NCI-H1048 (cell line): ENCODE data around the gene SSBP2.
A peak's percentile ranks its signal among the peaks of the same experiment; 100 is the strongest.
"Not testable (repeated sequence)": the region's sequence is repeated elsewhere in the genome, so short reads cannot be mapped to it uniquely, and the experiment has no call there.

ENCODE experiments used
- DNase-seq: peaks from one replicate; lab custom pipeline; 2025; lab: John Stamatoyannopoulos, UW

Gene SSBP2

DNA sequence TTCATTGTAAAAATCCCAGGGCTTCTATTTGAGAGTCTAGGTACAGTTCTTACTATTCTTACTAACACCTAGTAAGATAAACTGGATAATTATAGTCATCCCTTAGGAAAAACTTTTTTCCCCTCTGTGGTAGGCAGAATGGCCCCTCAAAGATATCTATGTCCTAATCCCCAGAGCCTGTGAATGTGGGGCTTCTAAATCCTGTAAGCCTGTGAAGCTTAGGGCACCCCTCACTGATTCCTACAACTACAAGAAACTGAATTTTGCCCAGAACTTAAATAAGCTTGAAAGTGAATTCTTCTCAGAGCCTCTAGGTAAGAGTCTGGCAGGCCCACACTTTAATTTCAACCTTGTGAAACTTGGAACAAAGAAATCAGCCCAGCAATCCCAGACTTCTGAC is 226.9 kb downstream of the SSBP2 start:
- DNase-seq, result no peak

DNA sequence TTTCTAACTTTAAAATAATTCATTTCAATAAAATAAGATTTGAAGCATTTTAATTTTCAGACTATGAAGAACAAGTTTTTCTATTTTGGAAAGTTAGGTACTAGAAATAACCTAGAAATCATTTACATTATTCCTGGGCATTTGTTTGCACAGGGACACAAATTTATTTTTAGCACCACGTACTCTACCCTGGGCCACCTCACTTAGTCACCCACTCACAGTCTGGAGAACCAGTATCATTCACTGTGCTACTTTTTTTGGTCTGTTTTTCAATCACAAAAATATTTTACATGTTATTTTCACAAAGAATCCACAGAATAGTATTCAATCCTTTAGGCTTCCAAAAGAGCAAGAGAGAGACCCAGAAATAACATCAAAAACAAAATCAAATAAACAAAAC is 228.3 kb downstream of the SSBP2 start:
- DNase-seq, result no peak

DNA sequence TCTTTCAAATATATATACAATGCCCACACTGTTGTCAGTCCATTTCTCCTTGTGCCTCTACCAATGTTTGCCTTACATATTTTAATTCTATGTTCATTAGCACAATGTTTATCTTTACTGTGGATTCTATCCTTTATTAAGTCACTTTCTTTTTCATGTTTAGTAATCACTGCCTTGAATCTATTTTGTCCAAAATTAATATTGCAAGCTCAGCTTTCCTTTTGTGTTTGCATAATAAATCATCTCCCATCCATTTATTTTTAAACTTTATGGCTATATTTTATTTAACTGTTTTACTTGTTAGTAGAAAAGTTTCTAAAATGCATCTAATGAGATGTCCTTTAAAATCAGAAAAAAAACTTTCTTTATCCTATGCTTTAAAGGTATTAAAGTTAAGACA is 230.1 kb downstream of the SSBP2 start:
- DNase-seq, result no peak

DNA sequence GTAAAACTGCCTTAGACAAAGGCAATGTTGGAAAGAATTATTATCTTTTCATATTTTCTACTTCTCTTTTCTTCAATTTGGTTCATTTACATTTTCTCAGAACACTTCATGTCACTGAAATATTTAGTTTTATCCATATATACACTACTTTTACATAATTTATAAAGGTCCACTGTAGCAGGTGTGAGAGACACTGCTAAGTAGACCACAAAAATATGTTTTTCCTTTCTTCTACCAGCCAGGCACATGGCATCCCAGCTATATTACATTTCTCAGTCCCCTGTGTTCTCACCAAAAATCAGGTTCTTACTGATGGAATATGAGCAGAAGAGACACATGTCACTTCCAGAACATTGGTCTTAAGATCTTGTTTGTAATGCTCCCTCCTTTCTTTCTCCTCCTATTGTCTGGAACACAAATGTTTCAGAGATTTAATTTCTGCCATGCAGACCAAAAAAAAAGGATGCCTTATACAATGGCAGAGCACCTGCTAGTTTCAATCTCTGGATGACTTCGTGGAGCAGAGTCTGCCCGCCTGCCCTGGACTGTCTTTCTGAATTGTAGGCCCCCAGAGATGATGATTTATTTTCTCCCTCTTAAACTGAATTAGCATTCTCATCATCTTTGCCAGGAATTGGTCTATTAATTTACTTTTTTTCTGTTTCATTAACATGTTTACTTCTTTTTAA is 231.5 kb downstream of the SSBP2 start:
- DNase-seq, result no peak

DNA sequence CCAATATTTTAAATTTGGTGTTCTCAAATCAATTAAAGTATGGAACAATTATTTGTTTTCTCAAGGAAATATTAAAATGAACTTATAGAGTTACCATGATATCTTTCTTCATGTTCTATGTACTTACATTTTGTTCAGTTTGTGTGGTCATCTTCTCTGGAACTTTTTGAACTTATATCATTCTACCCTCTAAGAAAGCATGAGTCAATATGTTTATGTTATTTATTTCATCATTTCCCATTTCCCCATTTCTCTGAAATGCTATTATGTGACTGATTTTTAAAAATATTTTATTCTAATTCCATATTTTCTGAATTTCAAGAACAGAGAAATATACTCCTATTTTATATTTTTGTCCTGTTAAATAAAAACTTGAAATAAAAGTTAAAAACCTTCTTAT is 233.4 kb downstream of the SSBP2 start:
- no peak for DNase-seq

DNA sequence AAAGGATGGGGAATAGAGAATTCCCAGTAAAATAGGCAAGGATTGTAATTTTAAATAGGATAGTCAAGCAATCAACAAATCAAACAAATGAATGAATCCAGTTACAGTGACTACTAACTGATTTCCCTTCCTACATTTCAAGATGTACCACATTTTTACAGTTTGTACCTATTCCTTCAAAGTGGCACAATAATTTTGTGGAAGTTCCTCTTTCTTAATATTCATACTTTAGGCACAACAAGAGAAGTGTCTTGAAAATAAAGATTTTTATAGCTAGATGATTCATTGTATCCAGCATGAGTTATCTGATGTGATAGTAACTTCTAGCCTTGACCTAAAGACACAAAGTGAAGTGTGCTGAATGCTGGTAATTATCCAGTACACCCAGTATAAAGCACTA is 234.8 kb downstream of the SSBP2 start:
- DNase-seq, result no peak

DNA sequence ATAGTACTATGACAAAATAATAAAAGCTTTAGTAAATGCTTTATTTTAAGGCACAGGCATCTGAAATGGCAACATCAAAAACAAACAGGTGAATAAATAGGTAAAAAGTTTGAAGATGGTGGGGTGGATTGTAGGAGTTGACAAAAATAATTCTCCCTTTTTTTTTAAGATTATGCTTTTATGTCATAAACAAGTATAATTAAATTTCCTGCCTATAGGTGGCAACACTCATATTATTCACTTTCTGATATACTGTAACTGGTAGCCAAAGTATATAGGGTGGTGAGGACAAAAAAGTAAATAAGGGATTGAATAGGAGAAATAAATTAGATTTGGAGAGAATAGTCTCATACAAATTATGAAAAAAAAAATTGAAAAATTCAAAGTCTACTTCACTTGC is 236.9 kb downstream of the SSBP2 start:
- no peak for DNase-seq

DNA sequence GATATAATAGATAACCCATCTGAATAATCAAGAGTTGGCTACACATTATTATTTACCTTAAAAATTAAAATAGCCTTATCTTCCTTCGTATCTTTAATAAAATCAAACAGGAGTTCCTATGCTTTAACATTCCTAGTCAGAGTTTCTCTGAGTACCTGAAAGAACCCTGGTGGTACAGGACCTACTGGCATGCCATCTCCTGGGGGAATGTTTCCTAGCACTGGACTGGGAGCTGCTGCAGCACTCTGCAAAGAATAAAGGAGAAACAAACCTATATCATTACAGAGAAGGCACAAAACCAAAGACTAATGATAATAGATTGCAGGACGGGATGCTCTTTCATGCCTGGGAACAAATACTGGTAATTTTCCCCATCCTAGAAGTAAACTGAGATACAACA is 237.4 kb downstream of the SSBP2 start:
- no peak for DNase-seq

DNA sequence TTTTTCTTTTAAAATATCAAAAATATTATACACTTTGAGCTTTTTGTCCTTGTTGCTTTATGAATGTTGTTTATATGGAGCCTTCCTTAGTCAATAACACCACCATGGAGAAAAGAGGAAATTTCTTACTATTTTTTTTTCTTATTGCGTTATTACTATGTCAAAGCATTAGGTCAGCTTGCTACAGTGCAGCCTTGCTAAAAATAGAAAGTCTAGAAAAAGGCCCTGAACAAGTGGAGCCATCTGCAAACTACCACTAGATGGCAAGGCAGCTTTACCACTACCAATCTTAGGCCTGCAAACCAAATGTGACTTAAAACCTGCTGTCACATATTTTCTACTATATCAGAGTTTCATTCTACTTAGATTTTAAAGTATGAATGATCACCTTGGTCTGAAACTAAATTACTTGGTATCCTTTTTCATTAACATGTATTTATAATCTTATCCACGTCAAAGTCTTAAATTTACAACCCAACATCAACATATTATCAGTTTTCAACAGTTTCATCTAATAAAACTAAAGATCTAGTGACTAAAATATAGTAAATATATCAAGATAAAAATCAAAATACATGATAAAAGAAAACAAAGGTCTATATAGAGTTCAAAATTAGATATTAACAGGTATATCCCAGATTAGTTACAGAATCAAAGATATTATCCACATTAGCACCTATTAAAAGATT is 243.9 kb downstream of the SSBP2 start:
- DNase-seq, result peak; percentile 36

DNA sequence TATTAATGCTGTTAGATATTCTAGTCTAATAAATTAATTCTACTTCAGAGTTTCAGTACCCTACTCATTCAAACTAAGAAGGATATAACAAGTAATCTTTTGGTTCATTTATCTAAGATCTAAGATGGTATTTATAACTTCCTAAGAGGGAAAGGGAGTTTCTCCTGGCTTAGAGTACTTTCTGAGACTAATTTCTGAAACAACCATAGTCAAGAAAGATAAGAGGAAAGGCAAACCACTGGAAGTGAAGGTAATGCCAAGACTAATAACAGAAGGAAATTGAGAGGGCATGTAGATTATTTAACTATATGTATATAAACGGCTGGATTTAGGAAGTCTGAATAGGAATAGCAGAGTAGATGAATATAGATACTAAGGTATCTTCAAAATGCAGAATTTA is 244.5 kb downstream of the SSBP2 start:
- no peak for DNase-seq

DNA sequence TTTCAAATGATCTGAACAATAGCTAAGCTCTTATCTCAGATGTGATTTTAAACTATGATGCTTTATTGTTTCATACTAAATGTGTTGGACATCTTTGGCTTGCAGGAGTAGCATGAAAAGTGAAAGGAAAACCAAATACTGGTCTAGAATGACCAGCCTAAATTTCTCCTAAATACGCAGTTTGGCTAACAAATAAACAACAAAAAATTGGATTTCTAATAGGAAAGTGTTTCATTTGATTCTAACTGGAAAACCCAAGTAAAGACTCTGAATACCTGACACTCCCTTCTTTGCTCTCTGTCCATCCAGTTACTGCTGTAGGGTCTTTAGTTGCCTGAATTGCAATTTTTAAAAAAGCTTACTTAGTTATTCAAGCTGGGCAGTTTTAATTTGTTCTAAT is 245.2 kb downstream of the SSBP2 start:
- no peak for DNase-seq

DNA sequence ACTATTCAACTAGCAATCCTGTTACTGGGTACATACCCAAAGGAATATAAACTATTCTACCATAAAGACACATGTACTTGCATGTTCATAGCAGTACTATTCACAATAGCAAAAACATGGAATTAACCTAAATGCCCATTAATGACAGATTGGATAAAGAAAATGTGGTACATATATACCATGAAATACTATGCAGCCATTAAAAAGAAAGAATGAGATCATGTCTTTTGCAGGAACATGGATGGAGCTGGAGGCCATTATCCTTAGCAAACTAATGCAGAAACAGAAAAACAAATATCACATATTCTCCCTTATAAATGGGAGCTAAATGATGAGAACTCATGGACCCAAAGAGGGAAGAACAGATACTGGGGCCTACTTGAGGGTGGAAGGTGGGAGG is 247.3 kb downstream of the SSBP2 start:
- DNase-seq, result not testable (repeated sequence)

DNA sequence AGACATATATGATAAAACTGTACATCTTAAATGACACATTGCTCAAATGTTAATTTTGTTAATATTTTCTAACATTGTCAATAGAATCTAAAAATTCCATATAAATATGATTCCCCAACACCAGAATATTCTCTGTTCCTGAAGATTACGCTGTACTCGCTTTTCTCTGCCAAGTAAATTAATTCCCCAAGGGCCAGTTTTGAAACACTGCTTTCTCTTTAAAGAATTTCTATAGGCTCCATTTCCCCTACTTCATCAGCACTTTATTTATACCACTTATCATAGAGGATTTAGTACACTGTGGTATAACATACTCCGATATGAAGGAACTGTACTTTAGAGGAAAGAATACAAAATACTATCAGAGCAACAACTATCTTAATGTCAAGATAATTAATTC is 255.6 kb downstream of the SSBP2 start:
- DNase-seq, result no peak

DNA sequence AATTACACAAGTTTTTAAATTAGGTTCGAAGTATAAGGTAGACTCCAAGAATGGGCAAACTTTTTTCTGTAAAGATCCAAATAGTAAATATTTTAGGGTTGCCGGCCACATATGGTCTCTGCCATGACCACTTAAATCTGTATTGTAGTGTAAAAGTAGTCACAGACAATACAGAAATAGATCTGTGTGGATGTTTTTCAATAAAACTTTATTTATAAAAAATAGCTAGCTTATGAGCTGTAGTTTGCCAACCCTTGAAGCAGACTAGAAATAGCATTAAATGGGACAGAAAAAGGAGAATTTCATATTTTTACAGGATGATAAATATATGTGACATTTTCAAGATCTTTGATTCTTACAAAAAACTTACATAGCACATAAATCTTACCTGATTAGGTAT is 262.0 kb downstream of the SSBP2 start:
- DNase-seq, result no peak

DNA sequence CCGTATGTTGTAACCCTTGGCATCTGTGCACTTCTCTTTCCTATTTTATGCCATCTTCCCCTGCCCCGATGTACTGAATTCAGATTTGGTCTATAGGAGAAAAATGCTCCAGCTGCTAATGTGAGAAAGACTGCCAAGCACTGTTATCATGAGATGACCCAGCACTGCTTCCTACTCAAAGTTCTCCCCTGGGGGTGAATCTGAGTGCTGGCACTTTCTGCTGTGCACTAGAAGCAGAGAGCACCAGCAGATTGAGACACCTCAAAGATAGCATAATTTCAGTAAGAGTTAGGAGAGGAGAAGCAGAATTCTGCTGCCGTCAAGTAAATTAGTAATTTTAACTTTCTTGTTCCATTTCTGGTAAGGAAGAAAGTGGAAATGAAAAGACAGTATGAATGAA is 264.2 kb downstream of the SSBP2 start:
- DNase-seq, result no peak

DNA sequence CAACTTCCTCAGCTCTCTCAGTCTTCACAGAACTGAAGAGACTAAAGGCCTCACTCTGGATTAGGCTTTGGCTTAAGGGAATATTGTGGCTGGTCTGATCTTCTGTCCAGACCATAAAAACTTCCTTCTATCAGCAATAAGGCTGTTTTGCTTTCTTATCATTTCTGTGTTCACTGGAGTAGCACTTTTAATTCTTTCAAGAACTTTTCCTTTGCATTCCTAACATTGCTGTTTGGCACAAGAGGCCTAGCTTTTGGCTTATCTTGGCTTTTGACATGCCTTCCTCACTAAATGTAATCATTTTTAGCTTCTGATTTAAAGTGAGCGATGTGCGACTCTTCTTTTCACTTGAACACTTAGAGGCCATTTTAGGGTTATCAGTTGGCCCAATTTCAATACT is 268.3 kb downstream of the SSBP2 start:
- DNase-seq, result no peak

DNA sequence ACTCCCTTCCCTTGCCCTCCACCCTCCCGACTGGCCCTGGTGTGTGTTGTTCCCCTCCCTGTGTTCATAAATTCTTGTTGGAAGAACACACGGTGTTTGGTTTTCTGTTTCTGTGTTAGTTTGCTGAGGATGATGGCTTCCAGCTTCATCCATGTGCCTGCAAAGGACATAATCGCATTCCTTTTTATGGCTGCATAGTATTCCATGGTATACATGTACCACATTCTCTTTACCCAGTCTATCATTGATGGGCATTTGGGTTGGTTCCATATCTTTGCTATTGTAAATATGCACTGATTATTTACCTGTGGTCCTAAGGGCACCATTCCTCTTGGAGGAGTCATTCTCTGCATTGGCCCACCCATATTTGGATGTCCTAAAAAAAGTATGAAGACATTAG is 277.5 kb downstream of the SSBP2 start:
- DNase-seq, result not testable (repeated sequence)

DNA sequence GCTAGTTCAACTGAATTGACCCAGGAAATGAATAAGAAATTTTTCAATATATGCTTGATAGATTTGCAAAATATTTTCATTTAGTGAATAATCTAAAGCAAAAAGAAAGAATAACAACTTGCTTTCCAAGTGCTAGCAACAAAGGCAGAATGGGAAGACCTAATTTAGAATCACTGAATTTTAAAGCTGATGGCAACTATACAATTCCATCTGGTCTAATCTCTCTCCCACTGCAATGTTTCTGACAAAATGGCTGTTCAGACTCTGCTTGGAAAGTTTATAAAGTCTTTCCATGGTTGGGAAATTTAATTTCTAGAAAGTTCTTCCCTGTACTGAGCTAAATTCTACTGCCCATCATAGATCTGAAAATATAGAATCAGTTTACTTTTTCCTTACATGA is 281.2 kb downstream of the SSBP2 start:
- no peak for DNase-seq

DNA sequence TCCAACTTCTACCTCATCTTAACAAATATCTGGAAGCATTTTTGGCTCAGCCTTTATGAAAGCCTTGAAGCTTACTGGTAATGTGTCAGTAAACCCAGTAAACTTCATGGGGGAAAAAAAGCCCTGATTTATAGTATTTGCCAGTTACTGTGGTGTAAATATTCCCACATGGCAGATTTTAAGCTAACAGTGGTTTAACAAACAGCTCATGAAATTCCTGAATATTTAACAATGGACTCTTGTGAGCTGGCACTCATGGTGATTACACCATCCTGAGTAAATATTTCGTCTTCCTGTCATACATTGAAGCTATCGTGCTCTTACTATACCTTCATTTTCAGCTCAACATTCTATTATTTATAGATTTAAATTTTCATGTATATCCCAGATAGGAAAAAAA is 300.0 kb downstream of the SSBP2 start:
- no peak for DNase-seq

DNA sequence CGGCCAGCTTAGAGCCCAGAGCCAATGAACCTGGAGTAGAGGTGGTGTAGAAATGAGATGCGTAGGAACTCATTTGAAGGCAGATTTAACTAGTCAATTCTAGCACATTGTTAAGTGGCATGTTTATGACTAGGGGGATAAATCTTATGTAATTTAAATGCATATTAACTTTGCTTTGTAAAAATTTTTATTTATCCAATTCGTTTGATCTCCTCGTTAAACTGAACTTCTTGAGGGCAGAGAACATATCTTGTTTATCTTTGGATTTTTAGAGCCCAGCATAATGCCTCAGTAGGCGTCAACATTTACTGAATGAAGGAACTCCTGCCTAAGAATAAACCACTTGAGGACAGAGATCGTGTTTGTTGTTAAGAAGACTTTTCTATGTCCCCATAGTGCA is 315.9 kb downstream of the SSBP2 start:
- DNase-seq, result no peak

DNA sequence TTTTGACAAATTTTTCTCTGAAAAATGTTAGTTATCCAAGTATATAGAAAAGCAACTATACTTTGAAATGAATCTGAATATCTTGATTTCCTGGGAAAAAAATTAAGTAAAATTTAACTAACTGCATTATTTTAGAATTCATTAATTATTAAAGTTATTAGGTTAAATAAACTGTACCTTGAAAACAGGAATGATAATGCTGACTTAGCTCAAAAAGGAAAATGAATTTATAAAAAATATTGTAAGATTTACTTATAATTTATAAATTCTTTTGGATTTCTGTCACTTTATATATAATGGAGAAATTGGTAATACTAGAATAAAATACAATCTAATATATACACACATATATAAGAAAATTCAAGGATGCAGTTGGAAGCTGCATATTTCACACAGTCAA is 320.9 kb downstream of the SSBP2 start:
- no peak for DNase-seq

DNA sequence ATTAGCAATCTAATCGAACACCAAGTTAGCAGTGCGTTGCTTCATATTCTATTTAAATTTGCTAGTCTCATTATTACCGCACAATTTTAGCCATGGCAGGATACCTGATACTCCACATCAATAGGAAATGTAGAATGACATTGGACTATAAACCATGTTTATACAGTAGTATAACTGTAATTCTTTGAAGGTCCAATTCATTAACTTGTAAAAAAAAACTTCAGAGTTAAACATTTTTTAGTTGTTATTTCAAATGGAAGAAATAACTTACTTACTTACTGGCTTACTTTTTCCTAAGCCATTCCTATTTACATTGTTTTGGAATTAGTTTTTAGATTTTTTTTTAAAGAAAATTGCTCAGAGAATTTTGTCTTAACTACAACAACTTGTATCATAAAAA is 321.5 kb downstream of the SSBP2 start:
- DNase-seq, result no peak

DNA sequence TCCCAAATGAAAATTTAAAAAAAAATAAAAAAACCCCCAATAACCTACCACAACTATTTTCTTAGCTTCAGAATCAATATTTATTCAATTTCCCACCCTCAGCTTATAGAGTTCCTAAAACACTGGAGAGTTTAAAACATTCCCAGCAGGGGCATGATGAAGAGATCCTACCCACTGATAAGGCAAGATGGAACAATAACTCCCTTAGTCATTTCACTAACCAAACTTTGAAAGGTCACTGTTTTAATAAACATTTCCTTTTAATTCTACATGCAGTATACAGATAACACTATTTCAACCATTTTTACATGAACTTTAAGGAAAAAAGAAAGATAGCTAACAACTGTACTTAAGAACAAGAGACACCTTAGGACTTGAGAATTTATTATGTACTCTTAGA is 322.0 kb downstream of the SSBP2 start:
- no peak for DNase-seq

DNA sequence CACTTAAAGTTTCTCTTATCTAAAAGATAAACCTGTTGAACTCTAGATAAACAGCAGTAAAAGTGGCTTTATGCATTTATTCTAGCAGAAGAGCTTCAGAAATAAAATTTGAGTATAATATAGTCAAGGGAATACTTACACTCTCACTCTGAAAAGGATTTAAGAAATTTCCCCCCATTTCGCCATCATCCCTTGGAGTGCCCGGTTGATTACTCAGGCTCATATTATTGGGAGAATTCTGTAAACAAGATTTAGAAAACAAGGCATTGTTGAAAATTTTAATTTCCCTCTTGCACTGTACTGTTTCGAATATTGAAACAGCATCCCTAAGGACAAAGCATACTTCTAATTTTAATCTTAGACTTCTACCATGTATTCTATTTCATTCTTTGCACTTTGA is 322.5 kb downstream of the SSBP2 start:
- DNase-seq, result no peak
